ENCODE results near the gene STARD9.
A peak's percentile ranks its signal among the peaks of the same experiment; 100 is the strongest.
"Not testable (repeated sequence)": the region's sequence is repeated elsewhere in the genome, so short reads cannot be mapped to it uniquely, and the experiment has no call there.

The STARD9 gene

GRCh38 chr15:42732095-42732827, 156.9 kb downstream of the STARD9 start:
- DNase-seq = no peak

GRCh38 chr15:42733027-42733426, 157.6 kb downstream of the STARD9 start:
- DNase-seq = no peak

GRCh38 chr15:42734076-42734672, 158.8 kb downstream of the STARD9 start:
- no peak for DNase-seq

GRCh38 chr15:42735382-42736165, 160.2 kb downstream of the STARD9 start:
- DNase-seq = no peak

- DNase-seq = no peak
Measured at GRCh38 chr15:42736178-42736792, 160.9 kb downstream of the STARD9 start.

GRCh38 chr15:42736793-42737528, 161.6 kb downstream of the STARD9 start, which contains the start of gene CDAN1:
TSS of gene CDAN1 (minus strand) at chr15:42737128. CDS start at chr15:42737102, 26 bp downstream.
- DNase-seq = peak; percentile 47

- no peak for DNase-seq
Measured at GRCh38 chr15:42737529-42738328, 162.3 kb downstream of the STARD9 start.

GRCh38 chr15:42741710-42742109, 166.3 kb downstream of the STARD9 start:
- no peak for DNase-seq

- no peak for DNase-seq
Measured at GRCh38 chr15:42742149-42742548, 166.7 kb downstream of the STARD9 start.

- DNase-seq = no peak
Measured at GRCh38 chr15:42744195-42744594, 168.8 kb downstream of the STARD9 start.

- DNase-seq = peak; percentile 60
Measured at GRCh38 chr15:42749266-42749665, 173.9 kb downstream of the STARD9 start.

GRCh38 chr15:42750306-42750705, 174.9 kb downstream of the STARD9 start:
- DNase-seq = no peak

- no peak for DNase-seq
Measured at GRCh38 chr15:42759093-42759492, 183.7 kb downstream of the STARD9 start.

GRCh38 chr15:42760759-42761158, 185.4 kb downstream of the STARD9 start:
- no peak for DNase-seq

GRCh38 chr15:42761813-42762212, 186.4 kb downstream of the STARD9 start:
- DNase-seq = not testable (repeated sequence)

- DNase-seq = peak; percentile 27
Measured at GRCh38 chr15:42764154-42764731, 188.8 kb downstream of the STARD9 start.

GRCh38 chr15:42766109-42766508, 190.7 kb downstream of the STARD9 start:
- not testable (repeated sequence) for DNase-seq

All from NCI-H2227 treated with DMSO at 0.1 percent for 48 hours (cell line).